Measurements from ENCODE around the gene TMEM121.
"Not testable (repeated sequence)": the region's sequence is repeated elsewhere in the genome, so short reads cannot be mapped to it uniquely, and the experiment has no call there.

TMEM121 gene

DNA sequence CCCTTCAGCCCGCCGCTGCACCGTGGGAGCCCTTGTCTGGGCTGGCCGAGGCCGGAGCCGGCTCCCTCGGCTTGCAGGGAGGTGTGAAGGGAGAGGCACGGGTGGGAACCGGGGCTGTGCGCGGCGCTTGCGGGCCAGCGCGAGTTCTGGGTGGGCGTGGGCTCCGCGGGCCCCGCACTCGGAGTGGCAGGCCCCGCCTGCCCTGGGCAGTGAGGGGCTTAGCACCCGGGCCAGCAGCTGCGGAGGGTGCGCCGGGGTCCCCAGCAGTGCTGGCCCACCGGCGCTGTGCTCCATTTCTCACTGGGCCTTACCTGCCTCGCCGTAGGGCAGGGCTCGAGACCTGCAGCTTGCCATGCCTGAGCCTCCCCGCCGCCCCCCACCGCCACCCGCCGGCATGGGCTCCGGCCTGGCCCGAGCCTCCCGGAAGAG is 21.4 kb downstream of the TMEM121 start:
- TF ChIP-seq, protein P1, sequence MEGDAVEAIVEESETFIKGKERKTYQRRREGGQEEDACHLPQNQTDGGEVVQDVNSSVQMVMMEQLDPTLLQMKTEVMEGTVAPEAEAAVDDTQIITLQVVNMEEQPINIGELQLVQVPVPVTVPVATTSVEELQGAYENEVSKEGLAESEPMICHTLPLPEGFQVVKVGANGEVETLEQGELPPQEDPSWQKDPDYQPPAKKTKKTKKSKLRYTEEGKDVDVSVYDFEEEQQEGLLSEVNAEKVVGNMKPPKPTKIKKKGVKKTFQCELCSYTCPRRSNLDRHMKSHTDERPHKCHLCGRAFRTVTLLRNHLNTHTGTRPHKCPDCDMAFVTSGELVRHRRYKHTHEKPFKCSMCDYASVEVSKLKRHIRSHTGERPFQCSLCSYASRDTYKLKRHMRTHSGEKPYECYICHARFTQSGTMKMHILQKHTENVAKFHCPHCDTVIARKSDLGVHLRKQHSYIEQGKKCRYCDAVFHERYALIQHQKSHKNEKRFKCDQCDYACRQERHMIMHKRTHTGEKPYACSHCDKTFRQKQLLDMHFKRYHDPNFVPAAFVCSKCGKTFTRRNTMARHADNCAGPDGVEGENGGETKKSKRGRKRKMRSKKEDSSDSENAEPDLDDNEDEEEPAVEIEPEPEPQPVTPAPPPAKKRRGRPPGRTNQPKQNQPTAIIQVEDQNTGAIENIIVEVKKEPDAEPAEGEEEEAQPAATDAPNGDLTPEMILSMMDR (IDR thresholded peaks at IDR 0.05; ENCODE audit: borderline replicate concordance, control extremely low read depth, extremely low read depth, insufficient read depth, missing control alignments) = no peak
- in situ Hi-C loops (cut with MboI; ENCODE audit: low sequenced_read_pairs, unreplicated experiment) = no loop called here
- no peak for DNase-seq (ENCODE audit: low spot score)

DNA sequence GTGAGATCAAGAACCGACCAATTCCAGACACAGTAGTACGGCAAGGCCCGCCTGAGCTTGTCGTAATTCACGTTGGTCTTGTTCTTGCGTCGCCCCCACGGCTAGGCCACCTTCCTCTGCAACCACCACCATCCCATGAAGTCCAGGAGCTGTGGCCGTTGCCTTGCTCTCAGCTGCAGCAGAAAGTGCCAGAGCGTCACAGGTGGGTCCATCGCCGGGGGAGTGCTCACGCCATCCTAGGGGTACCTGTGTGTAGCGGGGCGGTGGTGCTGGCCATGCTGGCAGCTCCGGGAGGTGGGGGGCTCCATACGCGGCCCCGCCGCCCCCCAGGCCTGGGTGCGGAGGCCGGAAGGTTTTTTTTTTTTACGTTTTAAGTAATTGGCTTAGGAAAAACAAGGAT is 23.1 kb downstream of the TMEM121 start:
- in situ Hi-C loops (cut with MboI; ENCODE audit: low sequenced_read_pairs, unreplicated experiment) = no loop called here
- no peak for DNase-seq (ENCODE audit: low spot score)
- TF ChIP-seq, protein P1 (IDR thresholded peaks at IDR 0.05; ENCODE audit: borderline replicate concordance, control extremely low read depth, extremely low read depth, insufficient read depth, missing control alignments) = no peak

DNA sequence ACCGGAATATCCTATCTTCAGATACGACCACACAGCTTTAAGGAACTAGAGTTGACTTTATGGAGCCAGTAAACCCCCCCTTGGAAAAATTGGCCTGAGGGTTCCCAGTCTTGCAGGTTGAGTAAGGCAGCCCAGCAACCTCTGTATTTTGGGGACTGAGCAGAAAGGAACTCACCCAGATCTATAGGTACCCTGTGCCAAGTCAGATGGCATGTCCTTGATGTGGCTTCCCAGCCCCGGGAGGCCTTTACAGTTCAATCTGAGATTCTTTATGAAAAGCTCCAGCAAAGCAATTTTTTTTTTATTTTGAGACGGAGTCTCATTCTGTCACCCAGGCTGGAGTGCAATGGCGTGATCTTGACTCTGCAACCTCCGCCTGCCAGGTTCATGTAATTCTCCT is 27.6 kb downstream of the TMEM121 start:
- TF ChIP-seq, protein P1 (IDR thresholded peaks at IDR 0.05; ENCODE audit: borderline replicate concordance, control extremely low read depth, extremely low read depth, insufficient read depth, missing control alignments) = no peak
- DNase-seq (ENCODE audit: low spot score) = no peak
- in situ Hi-C loops (cut with MboI; ENCODE audit: low sequenced_read_pairs, unreplicated experiment) = loop anchor here (5.0 kb wide), 1 partner anchor 118 kb away; no protein-coding TSS in a partner anchor

DNA sequence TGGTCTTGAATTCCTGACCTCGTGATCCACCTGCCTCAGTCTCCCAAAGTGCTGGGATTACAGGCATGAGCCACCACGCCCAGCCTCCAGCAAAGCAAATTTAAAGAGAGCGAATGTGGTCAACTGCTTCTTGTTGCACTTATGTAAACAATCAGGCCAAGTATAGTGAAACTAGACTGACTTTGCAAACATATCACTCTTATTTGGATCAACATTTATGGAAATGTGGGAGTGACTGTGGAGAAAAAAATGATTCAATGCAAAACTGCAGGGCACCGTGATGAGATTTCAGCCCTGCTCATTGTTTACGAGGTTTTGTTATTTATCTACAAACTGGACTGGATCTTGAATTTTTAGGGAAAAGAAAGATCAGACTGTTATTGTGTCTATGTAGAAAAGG is 28.1 kb downstream of the TMEM121 start:
- DNase-seq (ENCODE audit: low spot score) = no peak
- in situ Hi-C loops (cut with MboI; ENCODE audit: low sequenced_read_pairs, unreplicated experiment) = loop anchor here (5.0 kb wide), 1 partner anchor 118 kb away; no protein-coding TSS in a partner anchor
- TF ChIP-seq, protein P1 (IDR thresholded peaks at IDR 0.05; ENCODE audit: borderline replicate concordance, control extremely low read depth, extremely low read depth, insufficient read depth, missing control alignments) = no peak

DNA sequence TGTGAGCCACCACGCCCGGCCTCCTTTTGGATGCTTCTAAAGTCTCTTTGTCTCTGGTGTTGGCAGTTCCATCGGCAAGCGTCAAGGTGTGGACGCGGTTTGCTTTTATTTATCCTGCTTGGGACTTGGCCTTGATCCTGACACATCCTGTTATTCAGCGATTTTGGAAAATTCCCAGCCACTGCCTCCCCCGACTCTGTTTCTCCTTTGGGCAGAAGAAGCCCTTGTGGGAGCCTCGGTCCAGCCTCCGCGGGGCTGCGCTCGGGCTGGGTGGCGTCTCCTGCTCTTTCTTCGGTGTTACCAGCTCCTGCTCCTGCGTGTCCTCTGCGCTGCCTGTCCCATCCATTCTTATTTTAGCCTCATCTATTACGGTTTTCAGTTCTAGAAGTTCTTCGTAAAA is 31.3 kb downstream of the TMEM121 start:
- in situ Hi-C loops (cut with MboI; ENCODE audit: low sequenced_read_pairs, unreplicated experiment); DNase-seq (ENCODE audit: low spot score): not testable (repeated sequence)

DNA sequence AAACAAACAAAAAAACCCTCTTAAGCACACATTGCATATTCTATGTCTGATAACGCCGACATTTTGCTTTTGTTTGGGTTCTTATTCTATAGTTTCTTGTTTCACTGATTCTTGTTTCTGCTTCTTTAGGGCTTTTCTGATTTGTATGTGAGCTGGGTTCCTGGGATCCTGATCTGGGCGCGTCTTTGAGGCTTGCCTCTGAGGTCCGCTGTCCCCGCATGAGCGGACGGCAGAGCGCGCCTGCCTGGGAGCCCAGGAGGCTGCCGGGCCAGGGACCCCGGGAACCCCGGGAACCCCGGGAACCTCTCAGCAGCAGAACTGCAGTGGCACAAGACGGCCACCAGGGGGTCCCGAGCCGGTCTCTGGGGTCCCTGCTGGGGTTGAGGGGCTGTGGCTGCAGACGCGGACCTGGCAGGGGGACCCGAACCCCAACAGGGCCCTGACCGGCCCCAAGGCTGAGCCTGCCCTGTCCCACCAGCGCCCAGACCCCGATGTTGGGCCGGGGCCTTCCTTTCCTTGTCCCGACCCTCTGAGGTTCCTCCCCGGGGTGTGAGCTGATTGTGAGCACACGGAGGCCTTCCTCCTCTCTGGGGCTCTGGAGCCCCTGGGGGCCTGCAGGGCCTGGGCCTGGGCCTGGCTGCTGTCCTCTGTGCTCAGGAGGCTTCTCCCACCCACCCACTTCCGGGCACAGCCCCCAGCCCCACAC is 32.2 kb downstream of the TMEM121 start:
- in situ Hi-C loops (cut with MboI; ENCODE audit: low sequenced_read_pairs, unreplicated experiment); DNase-seq (ENCODE audit: low spot score): not testable (repeated sequence)

DNA sequence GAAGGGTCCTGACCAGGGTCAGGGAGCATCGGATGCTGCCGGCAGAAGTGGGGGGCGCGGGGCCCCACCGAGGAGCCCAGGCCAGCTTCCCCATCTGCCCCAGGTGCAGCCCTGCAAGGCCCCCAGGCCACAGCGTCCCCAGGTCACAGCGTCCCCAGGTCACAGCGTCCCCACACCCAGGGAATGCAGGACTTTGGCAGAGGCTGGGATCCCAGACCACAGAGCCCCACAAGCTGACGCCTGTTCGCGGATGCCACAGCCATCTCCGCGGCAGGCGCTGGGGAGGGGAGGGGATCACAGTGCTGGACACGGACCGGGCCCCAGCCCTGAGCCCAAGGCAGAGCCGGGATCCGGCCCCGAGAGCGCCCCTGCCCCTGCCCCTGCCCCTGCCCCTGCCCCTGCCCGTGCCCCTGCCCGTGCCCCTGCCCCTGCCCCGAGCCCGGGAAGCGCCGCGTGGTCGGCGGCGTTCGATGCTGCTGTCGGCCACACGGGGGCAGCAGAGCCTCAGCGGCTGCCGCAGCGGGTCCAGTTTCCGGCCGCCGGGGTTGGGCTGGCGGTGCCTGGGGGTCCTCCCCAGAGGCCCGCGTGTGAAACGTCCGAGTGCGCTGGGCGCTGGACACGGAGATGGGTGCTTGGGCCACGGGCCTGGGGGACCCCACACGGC is 33.1 kb downstream of the TMEM121 start:
- in situ Hi-C loops (cut with MboI; ENCODE audit: low sequenced_read_pairs, unreplicated experiment); DNase-seq (ENCODE audit: low spot score): not testable (repeated sequence)

DNA sequence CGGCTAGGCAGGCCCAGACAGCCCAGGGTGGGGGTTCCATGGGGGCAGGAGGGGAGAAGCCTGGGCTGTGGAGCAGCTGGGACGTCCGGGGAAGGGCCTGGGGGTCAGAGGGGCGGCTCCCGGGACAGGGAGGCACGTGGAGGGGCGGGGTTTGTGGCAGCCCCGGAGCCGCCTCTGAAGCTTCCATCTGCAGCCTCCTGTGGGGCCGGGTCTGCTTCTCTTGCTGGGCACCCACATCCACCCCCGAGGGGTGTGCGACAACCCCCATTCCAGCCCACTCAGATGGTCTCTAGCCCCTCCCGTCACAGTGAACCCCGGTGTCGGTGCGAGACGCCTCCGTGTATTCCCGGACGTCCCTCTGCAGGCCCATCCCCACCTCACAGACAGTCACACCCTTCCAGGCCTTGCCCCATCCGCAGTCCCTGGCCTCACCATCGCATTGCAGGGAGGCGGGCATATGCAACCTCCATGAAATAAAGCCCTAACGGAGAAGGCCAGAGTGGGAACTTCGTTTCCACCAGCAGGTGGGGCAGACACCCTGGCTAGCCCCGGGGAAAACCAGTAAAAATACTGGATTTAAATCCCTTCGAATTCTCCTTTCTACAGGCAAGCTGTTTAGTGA is 33.8 kb downstream of the TMEM121 start:
- in situ Hi-C loops (cut with MboI; ENCODE audit: low sequenced_read_pairs, unreplicated experiment); DNase-seq (ENCODE audit: low spot score): not testable (repeated sequence)

DNA sequence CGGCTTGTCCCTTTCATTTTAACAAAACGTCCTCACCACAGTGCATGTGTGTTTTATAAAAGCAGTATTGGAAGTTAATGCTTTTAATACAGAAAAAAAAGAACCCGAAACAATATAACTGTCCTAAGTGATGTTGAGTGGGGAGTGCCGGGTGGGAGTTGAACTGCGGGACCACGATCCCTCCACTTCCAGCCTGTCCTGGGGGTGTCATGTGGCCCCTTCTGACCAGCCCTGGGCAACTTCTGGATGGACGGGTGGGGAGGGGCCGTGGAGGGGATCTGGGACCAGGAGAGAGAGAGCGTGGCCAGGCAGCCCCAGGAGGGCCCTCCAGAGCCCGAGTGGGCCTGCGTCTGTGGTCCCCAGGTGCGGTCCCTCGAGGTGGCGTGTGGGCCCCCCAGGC is 35.0 kb downstream of the TMEM121 start:
- in situ Hi-C loops (cut with MboI; ENCODE audit: low sequenced_read_pairs, unreplicated experiment); DNase-seq (ENCODE audit: low spot score): not testable (repeated sequence)

Data from GM13976 (cell line).